ENCODE measurements around the gene KCTD19.

- no peak for TF ChIP-seq CTCF (conservative IDR thresholded peaks at IDR 0.05)
- TF ChIP-seq ZFX (IDR thresholded peaks at IDR 0.05), result no peak
These were observed 35.1 kb downstream of the KCTD19 start for GRCh38 chr16:67291461-67291860.
